Measurements from ENCODE around the gene PTPN5. TPM values are rescaled to one million over a fixed set of nuclear protein-coding genes. Genes with fewer than 3 reads are reported as not detected.
"Not testable (repeated sequence)": the region's sequence is repeated elsewhere in the genome, so short reads cannot be mapped to it uniquely, and the experiment has no call there.

The PTPN5 gene
- not detected in 2 replicates for total RNA-seq (2014; rRNA removed; shearing (Covaris generic))

GRCh38 chr11:18791207-18791968 lies at the start of gene PTPN5:
TSS of gene PTPN5 (minus strand) at chr11:18791798. CDS start at chr11:18771958, 19,840 bp downstream.
- no peak for DNase-seq (ENCODE audit: low spot score)

DNA sequence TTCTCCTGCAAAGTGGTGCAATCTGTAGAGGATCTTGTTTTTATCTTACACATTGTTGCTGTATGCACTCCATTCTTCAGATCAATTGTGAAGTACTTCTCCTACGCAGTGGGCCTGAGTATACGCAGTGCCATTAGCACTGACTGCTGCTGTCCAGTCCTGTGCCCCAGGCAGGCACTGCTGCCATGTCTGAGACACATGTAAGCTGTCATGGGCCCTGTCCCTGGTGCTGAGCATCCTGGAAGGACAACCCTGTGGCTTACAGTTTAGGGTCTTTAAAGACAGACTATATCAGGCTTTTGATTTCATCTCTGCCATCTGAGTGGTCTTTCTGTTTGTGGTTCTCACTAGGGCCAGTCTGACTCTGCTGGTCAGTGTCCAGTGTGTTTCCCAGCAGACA lies 44.8 kb upstream of the PTPN5 start:
- DNase-seq (ENCODE audit: low spot score): no peak

GRCh38 chr11:18834754-18835466 lies 43.3 kb upstream of the PTPN5 start:
- no peak for DNase-seq (ENCODE audit: low spot score)

- DNase-seq (ENCODE audit: low spot score): not testable (repeated sequence)
Observed at GRCh38 chr11:18820160-18820559, 28.6 kb upstream of the PTPN5 start.

DNA sequence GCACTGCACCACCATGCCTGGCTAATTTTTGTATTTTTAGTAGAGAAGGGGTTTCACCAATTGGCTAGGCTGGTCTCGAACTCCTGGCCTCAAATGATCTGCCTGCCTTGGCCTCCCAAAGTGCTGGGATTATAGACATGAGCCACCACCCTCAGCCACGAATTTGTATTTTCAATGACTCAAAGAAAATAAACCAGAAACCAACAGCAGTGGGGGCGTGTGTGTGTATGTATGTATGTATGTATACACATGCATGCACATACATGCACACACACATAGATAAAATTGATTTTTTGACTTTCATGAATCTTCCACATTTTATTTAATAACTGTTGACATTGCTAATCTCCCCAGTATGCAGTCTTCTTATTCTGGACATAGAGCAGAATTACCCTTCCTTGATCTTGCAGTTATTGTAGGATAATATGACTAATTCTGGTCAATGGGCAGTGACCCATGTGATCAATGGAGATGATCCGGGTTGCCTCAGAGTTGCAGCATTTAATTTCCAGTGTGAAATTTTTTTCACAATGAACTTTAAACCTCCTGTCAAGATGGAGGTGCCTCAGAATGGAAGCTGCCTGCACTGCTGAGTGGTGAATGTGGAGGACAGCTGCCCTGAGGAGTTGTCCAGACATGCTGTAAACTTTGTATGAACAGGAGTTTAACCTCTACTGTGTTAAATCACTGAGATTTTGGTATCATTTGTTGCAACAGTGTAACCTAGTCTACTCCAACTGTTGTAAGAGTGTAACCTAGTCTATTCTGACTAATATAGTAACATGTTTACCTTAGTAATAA lies 12.8 kb upstream of the PTPN5 start:
- no peak for DNase-seq (ENCODE audit: low spot score)

DNA sequence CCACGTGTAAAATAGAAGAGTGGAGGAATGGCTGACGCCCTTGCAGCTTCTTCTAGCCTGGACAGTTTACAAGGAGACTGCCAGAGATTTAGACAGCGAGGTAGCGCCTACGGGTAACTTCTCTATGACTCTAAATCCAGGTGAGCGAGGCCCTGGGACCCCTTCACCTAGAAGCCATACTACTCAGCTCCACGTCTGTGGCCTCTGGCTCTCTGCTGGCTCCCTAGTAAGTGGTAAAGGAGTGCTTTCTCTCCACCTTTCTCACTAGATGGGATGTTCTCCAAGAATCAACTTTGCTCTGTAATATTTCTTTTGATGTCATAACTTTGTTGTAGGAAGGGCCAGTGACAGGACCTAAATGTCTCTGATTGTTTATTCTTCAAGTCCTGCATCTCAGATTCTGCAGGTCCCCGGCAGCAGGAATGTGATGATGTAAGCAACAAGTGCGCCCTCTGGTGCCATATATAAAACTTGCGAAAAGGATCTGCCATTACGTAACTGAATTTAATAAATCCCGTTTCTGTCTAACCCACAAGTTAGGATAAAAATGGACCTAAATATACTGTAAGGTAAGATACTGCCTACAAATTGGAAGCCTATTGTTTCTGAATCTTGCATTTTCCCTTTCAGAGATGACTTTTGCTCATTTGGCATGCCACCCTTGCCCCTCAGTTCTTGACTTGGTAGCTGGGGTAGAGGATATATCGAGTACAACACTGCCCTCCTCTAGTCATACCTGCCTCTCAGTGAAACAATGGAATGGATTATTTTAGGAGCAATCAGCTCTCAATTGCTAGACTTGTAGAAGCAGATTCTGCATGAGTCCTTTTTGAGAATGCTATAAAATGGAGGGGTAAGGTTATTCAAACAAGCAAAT lies 11.0 kb upstream of the PTPN5 start:
- DNase-seq (ENCODE audit: low spot score): peak; percentile 75

- no peak for DNase-seq (ENCODE audit: low spot score)
Observed at GRCh38 chr11:18798799-18799469, 7.3 kb upstream of the PTPN5 start.

- DNase-seq (ENCODE audit: low spot score): no peak
Observed at GRCh38 chr11:18794956-18795355, 3.4 kb upstream of the PTPN5 start.

- DNase-seq (ENCODE audit: low spot score): no peak
Observed at GRCh38 chr11:18792827-18793226, 1.2 kb upstream of the PTPN5 start.

- no peak for DNase-seq (ENCODE audit: low spot score)
Observed at GRCh38 chr11:18791969-18792628, 501 bp upstream of the PTPN5 start.

GRCh38 chr11:18790883-18791206 lies 753 bp downstream of the PTPN5 start:
- DNase-seq (ENCODE audit: low spot score): no peak

DNA sequence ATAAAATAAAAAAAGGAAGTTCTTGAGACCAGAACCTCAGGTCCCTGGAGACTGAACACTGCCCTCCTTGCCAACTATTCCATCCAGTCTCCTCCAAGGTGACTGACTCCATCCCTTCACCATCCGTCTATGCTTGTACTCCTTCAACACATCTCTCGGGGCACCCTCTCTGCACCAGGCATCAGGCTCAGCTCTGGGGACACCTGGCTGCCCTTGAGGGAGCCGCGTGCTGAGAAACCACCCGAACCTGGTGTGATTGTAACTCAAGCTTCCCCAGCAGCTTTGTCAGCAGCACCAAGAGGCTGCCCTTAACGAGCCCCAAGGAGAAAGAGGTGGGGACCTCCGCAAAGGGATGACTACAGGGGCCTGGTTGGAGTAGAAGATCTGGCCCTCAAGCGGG lies 1.7 kb downstream of the PTPN5 start:
- DNase-seq (ENCODE audit: low spot score): no peak

- DNase-seq (ENCODE audit: low spot score): no peak
Observed at GRCh38 chr11:18785411-18785810, 6.2 kb downstream of the PTPN5 start.

DNA sequence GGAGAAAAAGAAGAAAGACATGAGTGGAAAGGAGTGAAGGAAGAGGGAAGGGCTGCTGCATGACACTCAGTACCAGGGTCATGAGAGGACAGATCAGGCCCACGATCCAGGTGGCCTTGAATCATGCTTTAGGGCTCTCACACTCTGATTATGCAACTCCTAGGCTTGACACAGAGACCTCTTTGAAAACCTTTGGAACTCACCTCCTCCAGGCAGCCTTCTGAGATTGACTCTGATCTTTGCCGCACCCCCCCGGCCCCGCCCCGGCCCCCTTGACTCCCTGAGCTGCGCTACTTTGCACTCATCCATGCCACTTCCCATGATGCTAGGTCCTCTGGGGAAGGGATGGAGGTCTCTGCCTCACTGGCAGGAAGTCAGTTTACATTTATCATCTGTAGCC lies 10.7 kb downstream of the PTPN5 start:
- DNase-seq (ENCODE audit: low spot score): no peak

GRCh38 chr11:18780329-18780728 lies 11.3 kb downstream of the PTPN5 start:
- DNase-seq (ENCODE audit: low spot score): no peak

GRCh38 chr11:18778468-18778867 lies 13.1 kb downstream of the PTPN5 start:
- no peak for DNase-seq (ENCODE audit: low spot score)

DNA sequence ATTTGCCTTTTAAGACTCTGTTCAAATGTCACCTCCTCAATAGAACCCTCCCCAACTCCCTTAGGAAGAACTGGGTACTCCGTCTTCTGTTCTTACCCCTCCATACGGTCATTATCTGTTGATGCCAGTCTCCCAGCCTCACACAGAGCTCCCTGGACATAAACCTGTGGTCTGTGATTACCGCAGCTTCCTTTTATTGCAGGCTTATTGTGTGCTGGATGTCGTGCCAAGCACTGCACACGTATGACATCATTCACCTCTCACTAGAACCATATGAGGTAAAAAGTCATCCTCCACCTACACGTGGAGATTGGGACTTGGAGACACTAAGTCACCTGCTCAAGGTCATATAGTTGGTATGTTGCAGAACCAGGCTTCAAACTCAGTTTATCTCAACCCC lies 15.3 kb downstream of the PTPN5 start:
- peak; percentile 37 for DNase-seq (ENCODE audit: low spot score)

DNA sequence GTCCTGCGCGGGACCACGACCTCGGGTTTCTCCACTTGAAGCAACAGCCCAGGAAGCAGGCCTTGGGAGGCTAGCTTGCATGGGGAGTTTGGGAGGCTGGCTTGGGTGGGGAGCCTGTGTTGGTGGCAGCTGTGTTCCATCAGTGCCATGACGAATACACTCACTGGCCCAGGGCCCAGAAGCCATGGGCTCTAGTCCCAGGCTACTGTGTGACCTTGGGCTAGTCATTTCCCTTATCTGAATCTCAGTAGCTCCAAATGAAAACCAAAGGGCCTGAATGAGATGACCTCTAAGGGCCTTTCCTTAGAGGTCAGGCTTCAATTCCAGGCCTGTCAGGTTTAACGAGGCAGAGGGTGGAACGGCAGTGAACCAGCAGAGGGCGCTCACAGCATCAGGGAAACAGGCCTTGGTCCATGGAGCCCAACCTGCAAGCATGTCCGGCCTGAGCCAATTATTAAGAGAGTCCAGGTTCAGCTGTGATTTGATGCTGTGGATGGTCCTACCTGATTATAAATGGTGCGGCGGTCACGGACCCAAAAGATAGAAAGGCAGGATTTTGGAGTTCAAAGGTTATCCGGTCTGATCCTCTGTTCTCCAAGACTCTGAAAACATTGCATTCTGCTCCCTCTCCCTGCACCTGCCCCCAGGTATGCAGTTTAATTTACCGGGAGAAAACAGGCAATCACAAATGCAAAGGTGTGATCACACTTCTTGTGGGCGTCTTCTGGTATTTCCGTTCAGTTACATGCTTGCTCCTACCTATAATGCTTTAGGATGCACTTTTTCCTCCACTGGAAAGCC lies 15.9 kb downstream of the PTPN5 start:
- DNase-seq (ENCODE audit: low spot score): peak; percentile 67

DNA sequence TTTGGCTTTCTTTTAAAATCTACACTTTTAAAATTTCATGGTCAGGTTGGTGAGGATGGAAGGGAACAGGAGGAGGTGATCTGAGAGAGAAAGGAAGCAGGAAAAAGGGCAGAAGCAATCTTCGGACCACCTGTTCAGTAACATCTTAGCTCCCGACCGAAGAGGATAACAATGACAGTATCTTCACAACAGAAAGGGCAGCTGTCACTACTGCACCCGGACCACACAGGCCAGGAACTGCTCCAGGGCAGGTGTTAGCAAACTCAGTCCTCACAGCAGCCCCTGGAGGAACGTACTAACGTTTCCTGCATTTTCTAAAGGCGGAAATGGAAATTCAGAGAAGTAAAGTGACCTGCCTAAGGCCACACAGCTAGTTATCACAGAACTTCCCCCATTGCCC lies 16.8 kb downstream of the PTPN5 start:
- no peak for DNase-seq (ENCODE audit: low spot score)

DNA sequence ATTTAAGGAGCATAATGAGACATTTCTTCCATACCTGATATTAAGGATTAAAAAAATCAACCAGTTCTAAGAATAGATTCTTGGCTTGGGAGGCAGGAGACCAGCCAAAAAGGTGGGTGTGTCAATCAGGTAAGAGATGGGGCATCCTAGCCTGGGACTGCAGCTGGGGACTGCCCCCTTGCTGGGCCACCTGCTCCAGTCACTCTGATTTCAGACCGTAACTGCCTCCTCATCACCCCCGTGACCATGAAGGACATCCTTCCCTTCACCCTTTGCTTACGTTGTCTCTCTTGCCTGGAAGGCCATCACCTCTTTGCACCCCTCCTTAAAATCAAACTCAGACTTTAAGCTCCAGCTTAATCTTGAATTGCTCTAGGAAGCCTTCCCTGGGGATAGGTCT lies 17.9 kb downstream of the PTPN5 start:
- DNase-seq (ENCODE audit: low spot score): no peak
